Fibroblast of the conjunctiva (primary cell): ENCODE measurements around the gene DCAF10.
"Not testable (repeated sequence)": the region's sequence is repeated elsewhere in the genome, so short reads cannot be mapped to it uniquely, and the experiment has no call there.

ENCODE experiments used
- DNase-seq: peaks from one replicate; pipeline ENCODE4 v3.0.0-alpha.2; 2010; ENCODE audit warnings: low read depth

Gene DCAF10

GRCh38 chr9:37862530-37862929, 61.9 kb downstream of the DCAF10 start:
- DNase-seq: no peak

- DNase-seq: no peak
These were observed 69.6 kb downstream of the DCAF10 start for GRCh38 chr9:37870081-37870798.

- DNase-seq: no peak
These were observed 70.2 kb downstream of the DCAF10 start for GRCh38 chr9:37870799-37871176.

GRCh38 chr9:37873955-37874354, 73.4 kb downstream of the DCAF10 start:
- no peak for DNase-seq

- no peak for DNase-seq
These were observed 75.8 kb downstream of the DCAF10 start for GRCh38 chr9:37876376-37876775.

- DNase-seq: no peak
These were observed 80.4 kb downstream of the DCAF10 start for GRCh38 chr9:37880916-37881479.

- DNase-seq: not testable (repeated sequence)
These were observed 87.5 kb downstream of the DCAF10 start for GRCh38 chr9:37887977-37888583.

- DNase-seq: no peak
These were observed 88.9 kb downstream of the DCAF10 start for GRCh38 chr9:37889536-37889935.

- DNase-seq: not testable (repeated sequence)
These were observed 90.4 kb downstream of the DCAF10 start for GRCh38 chr9:37891042-37891441.

- DNase-seq: no peak
These were observed 91.5 kb downstream of the DCAF10 start for GRCh38 chr9:37892063-37892462.

- no peak for DNase-seq
These were observed 97.1 kb downstream of the DCAF10 start for GRCh38 chr9:37897665-37898064.

- peak; percentile 40 for DNase-seq
These were observed 98.4 kb downstream of the DCAF10 start for GRCh38 chr9:37899041-37899440.

GRCh38 chr9:37902131-37902530, 101.5 kb downstream of the DCAF10 start:
- no peak for DNase-seq

- DNase-seq: no peak
These were observed 102.4 kb downstream of the DCAF10 start for GRCh38 chr9:37902796-37903646.

- DNase-seq: peak; percentile 75
These were observed 103.2 kb downstream of the DCAF10 start, which contains the start of gene SLC25A51 for GRCh38 chr9:37903647-37904444. TSS of gene SLC25A51 (minus strand) at chr9:37904127. CDS start at chr9:37888550, 15,577 bp downstream.

- no peak for DNase-seq
These were observed 104.0 kb downstream of the DCAF10 start for GRCh38 chr9:37904445-37905130.

GRCh38 chr9:37905131-37905505, 104.5 kb downstream of the DCAF10 start:
- no peak for DNase-seq

- no peak for DNase-seq
These were observed 105.2 kb downstream of the DCAF10 start for GRCh38 chr9:37905776-37906175.

GRCh38 chr9:37906312-37907239, 106.0 kb downstream of the DCAF10 start:
- DNase-seq: no peak

- no peak for DNase-seq
These were observed 107.7 kb downstream of the DCAF10 start for GRCh38 chr9:37908283-37908682.
